Endothelial cell of umbilical vein (primary cell): ENCODE measurements around the gene NR3C2. TPM values are rescaled to one million over a fixed set of nuclear protein-coding genes. Genes with fewer than 3 reads are reported as not detected.

ENCODE experiments used
- BruUV-seq: library from RNA; stranded (reverse); fragments of 400-500 nt; replicated peaks from 2 replicates; lab custom pipeline; 2021; lab: Mats Ljungman, UMichigan
- CTCF ChIA-PET: fragments of 300-600, 350-600 bp; sonication (Branson Sonifier 250); formaldehyde crosslinking; loops from one replicate; lab custom pipeline; 2021; ENCODE audit warnings: antibody characterized with exemption, inconsistent platforms; lab: Charles Lee
- POLR2A ChIA-PET: fragments of 300-600, 350-600 bp; sonication (Branson Sonifier 250); formaldehyde crosslinking; loops from one replicate; lab custom pipeline; 2021; ENCODE audit warnings: antibody characterized with exemption, inconsistent platforms; lab: Charles Lee
- DNase-seq: peaks from one replicate; pipeline ENCODE4 v3.0.0-alpha.2; 2011; ENCODE audit warnings: low read depth, low spot score
- FAIRE-seq: peaks from 2 replicates; lab custom pipeline; 2011; peaks lifted over from hg19 to GRCh38; lab: Jason Lieb, UNC
- H2AFZ ChIP-seq: 2 replicates; pipeline ENCODE4 v1.6.0; 2012; ENCODE audit warnings: low read depth, low read length, control low read depth, inconsistent platforms
- H3K27ac ChIP-seq: 2 replicates; pipeline ENCODE4 v1.5.1; 2011; ENCODE audit warnings: low read depth, mild to moderate bottlenecking, control low read depth, low read length, moderate library complexity; ENCODE audit not compliant: insufficient read depth
- H3K27me3 ChIP-seq, 2 experiments: 2 replicates each; pipeline versions ENCODE4 v1.6.0 to v1.6.1; 2011; ENCODE audit warnings: low read length in 2 of 2, mixed read lengths in 1 of 2; ENCODE audit not compliant: control insufficient read depth in 2 of 2, insufficient read depth in 2 of 2
- H3K36me3 ChIP-seq, 2 experiments: 2 replicates in 1 of 2; 3 replicates in 1 of 2; pipeline ENCODE4 v1.5.1; 2011; ENCODE audit warnings: low read length in 2 of 2, mild to moderate bottlenecking in 1 of 2, moderate library complexity in 1 of 2; ENCODE audit not compliant: control insufficient read depth in 2 of 2, insufficient read depth in 2 of 2; ENCODE audit errors: extremely low read depth in 1 of 2
- H3K4me1 ChIP-seq: 3 replicates; pipeline ENCODE4 v1.5.1; 2011; ENCODE audit warnings: mild to moderate bottlenecking, low read length; ENCODE audit not compliant: control insufficient read depth, insufficient read depth; ENCODE audit errors: extremely low read depth
- H3K4me2 ChIP-seq: 2 replicates; pipeline ENCODE4 v1.6.1; 2011; ENCODE audit warnings: low read length, control low read depth, mixed read lengths; ENCODE audit not compliant: insufficient read depth
- H3K4me3 ChIP-seq, 3 experiments: fragments of 200-600 bp in 1 of 3; sonication (generic), shearing (Covaris generic) in 1 of 3; replicated peaks in 1 of 3; 2 replicates each; pipeline ENCODE4 v1.5.1; 2011 to 2016; ENCODE audit warnings: control low read depth in 3 of 3, low read length in 3 of 3, mild to moderate bottlenecking in 2 of 3, inconsistent platforms in 1 of 3, low read depth in 1 of 3, moderate library complexity in 1 of 3; ENCODE audit not compliant: insufficient read depth in 1 of 3
- H3K79me2 ChIP-seq: 2 replicates; pipeline ENCODE4 v1.6.0; 2012; ENCODE audit warnings: low read length, inconsistent platforms; ENCODE audit not compliant: control insufficient read depth, insufficient read depth
- H3K9ac ChIP-seq: replicated peaks from 2 replicates; pipeline ENCODE3; 2011; ENCODE audit warnings: low read length, control low read depth; ENCODE audit not compliant: insufficient read depth; ENCODE audit errors: extremely low read depth
- H3K9me1 ChIP-seq: replicated peaks from 3 replicates; pipeline ENCODE4 v1.6.0; 2011; ENCODE audit warnings: mild to moderate bottlenecking, low read length; ENCODE audit not compliant: control insufficient read depth, insufficient read depth; ENCODE audit errors: extremely low read depth
- H3K9me3 ChIP-seq: replicated peaks from 2 replicates; pipeline ENCODE4 v1.5.1; 2012; ENCODE audit warnings: low read length, inconsistent platforms; ENCODE audit not compliant: control insufficient read depth, insufficient read depth
- H4K20me1 ChIP-seq: replicated peaks from 2 replicates; pipeline ENCODE3; 2011; ENCODE audit warnings: mild to moderate bottlenecking, low read length; ENCODE audit not compliant: control insufficient read depth, insufficient read depth; ENCODE audit errors: extremely low read depth
- CTCF ChIP-seq, 2 donors: IDR thresholded peaks; 1 replicate in 1 of 2; 2 replicates in 1 of 2; pipeline ENCODE4 v1.5.1; 2011; ENCODE audit warnings: low read length in 2 of 2, mild to moderate bottlenecking in 2 of 2, moderate library complexity in 2 of 2, control low read depth in 1 of 2, inconsistent platforms in 1 of 2, low read depth in 1 of 2; ENCODE audit not compliant: insufficient read depth in 1 of 2; ENCODE audit errors: extremely low read depth in 1 of 2
- EZH2 ChIP-seq: IDR thresholded peaks from 2 replicates; pipeline ENCODE4 v1.6.1; 2012; ENCODE audit warnings: borderline replicate concordance, low read depth, mild to moderate bottlenecking, moderate library complexity, low read length, inconsistent platforms; ENCODE audit not compliant: severe bottlenecking
- FOS ChIP-seq: IDR thresholded peaks from 2 replicates; pipeline ENCODE4 v1.6.1; 2011; ENCODE audit warnings: mild to moderate bottlenecking, low read length, moderate library complexity, borderline replicate concordance; ENCODE audit not compliant: insufficient read depth
- JUN ChIP-seq: IDR thresholded peaks from 2 replicates; pipeline ENCODE4 v1.6.1; 2011; ENCODE audit warnings: borderline replicate concordance, low read depth; ENCODE audit not compliant: insufficient read length, insufficient read depth
- MAX ChIP-seq: IDR thresholded peaks from 2 replicates; pipeline ENCODE4 v1.6.1; 2011; ENCODE audit not compliant: insufficient read depth, insufficient read length
- MYC ChIP-seq: IDR thresholded peaks from one replicate; pipeline ENCODE4 v1.6.1; 2011; ENCODE audit warnings: mild to moderate bottlenecking, low read depth, low read length
- POLR2AphosphoS5 ChIP-seq: IDR thresholded peaks from 2 replicates; pipeline ENCODE4 v1.6.1; 2012; ENCODE audit warnings: low read depth, mild to moderate bottlenecking, control low read depth, low read length, moderate library complexity; ENCODE audit not compliant: insufficient read depth
- dilution Hi-C: fragments of 300-500 bp; cut with MboI; formaldehyde crosslinking; loops from one replicate; pipeline ENCODE4 v1.15.0; 2019; ENCODE audit warnings: low sequenced_read_pairs; ENCODE audit not compliant: extremely low pct_ligation_motif_present
- intact Hi-C: fragments of 100-400 bp; cut with micrococcal nuclease; formaldehyde crosslinking; loops from one replicate; pipeline ENCODE4 v1.10.0; 2022
- polyA plus RNA-seq, 4 experiments: library from polyadenylated mRNA; depleted of rRNA in 3 of 4; stranded (reverse) in 3 of 4; unstranded in 1 of 4; fragments of >200 nt; gene quantifications; 2 replicates each; pipeline versions ENCODE4 v1.2.1 to v1.2.3, GENCODE V29; 2011 to 2012; ENCODE audit warnings: missing spikeins in 1 of 4
- total RNA-seq: library from RNA; stranded (reverse); gene quantifications from 2 replicates; pipeline ENCODE4 v1.2.3, GENCODE V29; 2021

NR3C2 gene
- total and polyA plus RNA-seq, 2 donors (not counting 3 experiments of a cell fraction or from before 2014, with no cell fraction given) = 4.8 to 16.4 TPM

- H3K4me3 ChIP-seq = no peak overlapping the region
- DNase-seq = no peak
- H2AFZ ChIP-seq = no peak overlapping the region
- peak; percentile 38 for FAIRE-seq
- no TSS peak for BruUV-seq
- H3K9me1 ChIP-seq = no peaks in the 10 kb centered on the region
- dilution Hi-C loops = no loop called here
- H3K27ac ChIP-seq = no peak overlapping the region
- no peaks in the 10 kb centered on the region for H3K27me3 ChIP-seq
- TF ChIP-seq CTCF (IDR thresholded peaks at IDR 0.05; ENCODE audit: extremely low read depth in 1 of 2, insufficient read depth in 1 of 2, low read depth in 1 of 2, low read length in 2 of 2) (no peak), FOS (no peak), MYC (no peak), MAX (no peak), POLR2AphosphoS5 (no peak), EZH2 (no peak), JUN (no peak)
- no peak overlapping the region for H3K4me2 ChIP-seq
- H3K9ac ChIP-seq = no peak overlapping the region
- H3K36me3 ChIP-seq = no peaks in the 10 kb centered on the region
- intact Hi-C loops = no loop called here
- POLR2A ChIA-PET = no interaction called here
- peaks cover 5% of the 10 kb centered on the region for H3K4me1 ChIP-seq
- peaks cover 14% of the 10 kb centered on the region for H3K79me2 ChIP-seq
- H3K9me3 ChIP-seq = no peaks in the 10 kb centered on the region
- no peaks in the 10 kb centered on the region for H4K20me1 ChIP-seq
- CTCF ChIA-PET = interaction anchor here (0.9 kb wide), 1 partner anchor 12 kb away, joined by 3 read pairs; no protein-coding TSS in a partner anchor
These were observed 13.0 kb downstream of the NR3C2 start for GRCh38 chr4:148429206-148429605.
